Spleen (tissue), 11 donors: ENCODE data around the gene LYL1. TPM values are rescaled to one million over a fixed set of nuclear protein-coding genes. Genes with fewer than 3 reads are reported as not detected.

Experiments used
- DNase-seq: peaks from one replicate; pipeline ENCODE4 v3.0.0-alpha.2; 2020
- H3K27ac ChIP-seq, 8 donors: fragments of 200-600 bp; sonication (generic) in 7 of 8; 1 replicate in 4 of 8; 2 replicates in 4 of 8; pipeline versions ENCODE4 v1.5.0 to v1.8.0; 2016 to 2021; ENCODE audit warnings: inconsistent platforms in 4 of 8, mild to moderate bottlenecking in 4 of 8, moderate library complexity in 1 of 8
- H3K27me3 ChIP-seq, 7 donors: fragments of 200-600 bp; sonication (generic) in 6 of 7; replicated peaks in 1 of 7; 1 replicate in 4 of 7; 2 replicates in 3 of 7; pipeline versions ENCODE4 v1.5.0 to v1.8.0; 2016 to 2021; ENCODE audit warnings: inconsistent platforms in 3 of 7, mild to moderate bottlenecking in 1 of 7
- H3K36me3 ChIP-seq, 6 donors: fragments of 200-600 bp; sonication (generic) in 5 of 6; 1 replicate in 4 of 6; 2 replicates in 2 of 6; pipeline versions ENCODE4 v1.5.0 to v1.8.0; 2016 to 2021; ENCODE audit warnings: inconsistent platforms in 2 of 6
- H3K4me1 ChIP-seq, 6 donors: fragments of 200-600 bp; sonication (generic) in 5 of 6; 1 replicate in 3 of 6; 2 replicates in 3 of 6; pipeline versions ENCODE4 v1.5.0 to v1.8.0; 2016 to 2021; ENCODE audit warnings: inconsistent platforms in 3 of 6
- H3K4me3 ChIP-seq, 8 donors: fragments of 200-600 bp; sonication (generic) in 7 of 8; 1 replicate in 4 of 8; 2 replicates in 4 of 8; pipeline versions ENCODE4 v1.5.0 to v1.8.0; 2016 to 2021; ENCODE audit warnings: inconsistent platforms in 4 of 8, mild to moderate bottlenecking in 4 of 8, moderate library complexity in 2 of 8
- H3K9me3 ChIP-seq, 8 donors: fragments of 200-600 bp; sonication (generic) in 7 of 8; 1 replicate in 4 of 8; 2 replicates in 4 of 8; pipeline versions ENCODE4 v1.5.0 to v1.8.0; 2016 to 2021; ENCODE audit warnings: inconsistent platforms in 4 of 8
- CTCF ChIP-seq, 11 experiments: fragments of 200-600 bp in 7 of 11; fragments of 450-650 bp in 4 of 11; sonication (generic) in 4 of 11; IDR thresholded peaks in 8 of 11; conservative IDR thresholded peaks in 3 of 11; 1 replicate in 7 of 11; 2 replicates in 4 of 11; pipeline versions ENCODE4 v1.4.0 to v1.8.0; 2016 to 2021; ENCODE audit warnings: antibody characterized with exemption in 11 of 11, inconsistent platforms in 4 of 11, mild to moderate bottlenecking in 1 of 11
- POLR2A ChIP-seq, 3 donors: fragments of 450-650 bp; IDR thresholded peaks; one replicate each; pipeline ENCODE4 v1.5.1; 2017; ENCODE audit warnings: antibody characterized with exemption in 3 of 3, mild to moderate bottlenecking in 1 of 3
- POLR2AphosphoS5 ChIP-seq, 3 donors: sonication (generic); formaldehyde crosslinking; IDR thresholded peaks; one replicate each; pipeline ENCODE4 v1.5.1; 2017; ENCODE audit warnings: antibody characterized with exemption in 3 of 3
- WGBS, 5 donors: extraction: QIAGEN DNeasy Blood & Tissue Kit in 3 of 5; methylation state at CpG; one replicate each; pipeline versions ENCODE4 v1.1.5 to v1.1.7; 2013 to 2018; 5-methylcytosine and 5-hydroxymethylcytosine counted together
- intact Hi-C: fragments of 100-400 bp; cut with DNase I; formaldehyde crosslinking; loops from one replicate; pipeline ENCODE4 v1.15.0; 2023; ENCODE audit warnings: low total_unique reads
- polyA plus RNA-seq, 3 donors: library from polyadenylated mRNA; stranded (reverse); fragments of 200-250 nt; gene quantifications; one replicate each; pipeline ENCODE4 v1.2.1, GENCODE V29; 2013
- total RNA-seq, 7 donors: library from RNA; depleted of rRNA in 3 of 7; stranded (reverse); fragments of >200 nt in 3 of 7; fragmentation: NEBNext Ultra II Directional in 4 of 7; extraction: Animal tissue kit (Norgen Biotek cat#: 25700) in 4 of 7; gene quantifications; one replicate each; pipeline versions ENCODE4 v1.1.0 to v1.2.1, GENCODE V29; 2016 to 2021
- donor health status: healthy with polysubstance abuse.
- donor health status: DM: no; HTN: no; CAD: no; lungs with moderate emphysema.
- donor health status: DM: no; HTN: no; CAD: no.
- donor health status: Bipolar disorder and iron deficiency.
- donor health status: healthy.
- donor health status: DM: no; HTN: no; CAD: no.
- donor health status: DM: yes; HTN: yes; CAD: no.

The LYL1 gene
- total and polyA plus RNA-seq, 10 donors = 35.5 to 86.9 (median 59.4) TPM

GRCh38 chr19:13116282-13117175 lies 13.9 kb upstream of the LYL1 start, which contains the start of gene TRMT1:
TSS of gene TRMT1 (minus strand) at chr19:13116740. CDS start at chr19:13116399, 341 bp downstream.
- no peaks in the 10 kb centered on the region for H3K9me3 ChIP-seq
- H3K27me3 ChIP-seq = no peaks in the 10 kb centered on the region
- H3K27ac ChIP-seq = peak within 1 kb of the TSS; percentile 71 to 88 (median 82)
- peak within 1 kb of the TSS; percentile 81 to 100 (median 97) for H3K4me3 ChIP-seq
- peak; percentile 95 for DNase-seq
- H3K36me3 ChIP-seq = peaks cover 0 to 48% (median 18%) of the 10 kb centered on the region in 6 donors
- H3K4me1 ChIP-seq = peaks cover 22 to 69% (median 53%) of the 10 kb centered on the region in 6 donors
- 0 to 1% (median 0%) methylated on average over 42 to 51 of the region's 51 CpGs for WGBS, 5 donors
- TF ChIP-seq CTCF (IDR thresholded peaks at IDR 0.05 in 8 of 11, conservative IDR thresholded peaks at IDR 0.05 in 3 of 11) (no peak), POLR2AphosphoS5 (IDR thresholded peaks at IDR 0.05) (peak; percentile 86 to 92 (median 89)), POLR2A (IDR thresholded peaks at IDR 0.05) (no peak)
- intact Hi-C loops = no loop called here

DNA sequence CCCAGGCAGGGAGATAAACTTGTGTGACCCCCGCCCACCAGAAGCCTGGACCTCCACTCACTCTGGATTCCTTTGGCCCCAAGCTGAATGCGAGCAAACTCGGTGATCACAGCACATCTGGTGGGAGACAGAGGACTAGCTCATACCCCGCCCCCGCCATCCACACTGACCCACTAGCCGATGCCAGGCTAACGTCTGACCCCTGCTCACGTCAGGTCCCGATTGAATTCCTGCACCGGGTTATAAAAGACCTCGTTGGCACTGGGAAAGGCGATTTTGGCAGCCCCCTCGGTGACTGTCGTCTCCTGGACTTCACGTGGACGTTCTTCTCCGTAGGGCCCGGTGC lies 13.3 kb upstream of the LYL1 start:
- peak overlapping the region; percentile 81 to 100 (median 97) for H3K4me3 ChIP-seq
- no peaks in the 10 kb centered on the region for H3K27me3 ChIP-seq
- H3K4me1 ChIP-seq = peaks cover 22 to 63% (median 50%) of the 10 kb centered on the region in 6 donors
- 0 to 5% (median 3%) methylated on average over 7 to 18 of the region's 18 CpGs for WGBS, 5 donors
- intact Hi-C loops = no loop called here
- TF ChIP-seq POLR2A (IDR thresholded peaks at IDR 0.05) (no peak), CTCF (IDR thresholded peaks at IDR 0.05 in 8 of 11, conservative IDR thresholded peaks at IDR 0.05 in 3 of 11) (no peak), POLR2AphosphoS5 (IDR thresholded peaks at IDR 0.05) (no peak)
- DNase-seq = no peak
- no peaks in the 10 kb centered on the region for H3K9me3 ChIP-seq
- peaks cover 0 to 44% (median 18%) of the 10 kb centered on the region in 6 donors for H3K36me3 ChIP-seq
- peak overlapping the region; percentile 71 to 88 (median 82) for H3K27ac ChIP-seq

GRCh38 chr19:13112555-13112954 lies 9.9 kb upstream of the LYL1 start:
- Histone ChIP-seq H3K9me3 (no peaks in the 10 kb centered on the region), H3K36me3 (peaks cover 0 to 73% (median 33%) of the 10 kb centered on the region in 6 donors), H3K4me3 (no peak overlapping the region), H3K27ac (no peak overlapping the region), H3K4me1 (peaks cover 11 to 34% (median 24%) of the 10 kb centered on the region in 6 donors), H3K27me3 (no peaks in the 10 kb centered on the region)
- TF ChIP-seq CTCF (IDR thresholded peaks at IDR 0.05 in 8 of 11, conservative IDR thresholded peaks at IDR 0.05 in 3 of 11) = no peak
- no peak for TF ChIP-seq POLR2A (IDR thresholded peaks at IDR 0.05)
- peak in 1 of 3 donors; percentile 43 for TF ChIP-seq POLR2AphosphoS5 (IDR thresholded peaks at IDR 0.05)
- intact Hi-C loops = no loop called here
- WGBS, 5 donors = 92 to 98% (median 95%) methylated on average over 9 to 10 of the region's 10 CpGs
- DNase-seq = no peak

GRCh38 chr19:13110099-13110610 lies 7.5 kb upstream of the LYL1 start:
- Histone ChIP-seq H3K27me3 (no peaks in the 10 kb centered on the region), H3K4me1 (peaks cover under 1 to 36% (median 19%) of the 10 kb centered on the region in 6 donors), H3K27ac (no peak overlapping the region), H3K4me3 (no peak overlapping the region), H3K9me3 (no peaks in the 10 kb centered on the region), H3K36me3 (peaks cover 0 to 79% (median 36%) of the 10 kb centered on the region in 6 donors)
- intact Hi-C loops = no loop called here
- TF ChIP-seq POLR2AphosphoS5 (IDR thresholded peaks at IDR 0.05) (no peak), CTCF (IDR thresholded peaks at IDR 0.05 in 8 of 11, conservative IDR thresholded peaks at IDR 0.05 in 3 of 11) (no peak), POLR2A (IDR thresholded peaks at IDR 0.05) (no peak)
- 80 to 95% (median 89%) methylated on average over 15 of the region's 15 CpGs for WGBS, 5 donors
- DNase-seq = no peak
